HEK293 (cell line): Measurements from ENCODE around the gene PDE4D.

Experiments
- CTCF ChIA-PET: fragments of 350-600 bp; formaldehyde crosslinking; extraction: SDS; loops from one replicate; lab custom pipeline; 2021; ENCODE audit warnings: antibody characterized with exemption; lab: Yijun Ruan, JAX
- POLR2A ChIA-PET: fragments of 300-600 bp; formaldehyde crosslinking; extraction: SDS; loops from one replicate; lab custom pipeline; 2020; ENCODE audit warnings: antibody characterized with exemption, inconsistent platforms; lab: Yijun Ruan, JAX
- H3K27ac ChIP-seq: fragments of 200-500 bp; sonication (Bioruptor generic); 2 replicates; pipeline ENCODE4 v1.5.1; 2014; ENCODE audit warnings: low read depth, low read length, control low read depth, inconsistent platforms; ENCODE audit errors: extremely low read depth
- H3K36me3 ChIP-seq, 2 experiments: fragments of 200-500 bp in 1 of 2; sonication (Bioruptor generic) in 1 of 2; 1 replicate in 1 of 2; 2 replicates in 1 of 2; pipeline ENCODE4 v1.5.1; 2014 to 2017; ENCODE audit warnings: inconsistent platforms in 2 of 2, low read length in 2 of 2; ENCODE audit not compliant: control insufficient read depth in 2 of 2, insufficient read depth in 1 of 2
- H3K4me1 ChIP-seq: fragments of 200-500 bp; sonication (Bioruptor generic); 2 replicates; pipeline ENCODE4 v1.5.1; 2014; ENCODE audit warnings: mild to moderate bottlenecking, low read length, inconsistent platforms; ENCODE audit not compliant: control insufficient read depth, insufficient read depth
- H3K4me3 ChIP-seq: 2 replicates; pipeline ENCODE4 v1.5.1; 2011; ENCODE audit warnings: low read depth, mild to moderate bottlenecking, control low read depth, low read length, moderate library complexity
- H3K9me3 ChIP-seq: fragments of 200-500 bp; sonication (Bioruptor generic); 2 replicates; pipeline ENCODE4 v1.5.1; 2014; ENCODE audit warnings: low read depth, low read length, inconsistent platforms; ENCODE audit not compliant: control insufficient read depth, insufficient read depth
- KLF17 ChIP-seq: fragments of 450-650 bp; formaldehyde crosslinking; IDR thresholded peaks from 2 replicates; pipeline ENCODE4 v1.5.1; 2016; ENCODE audit warnings: missing biosample characterization, missing genetic modification characterization
- MYNN ChIP-seq: fragments of 450-650 bp; formaldehyde crosslinking; IDR thresholded peaks from 2 replicates; pipeline ENCODE4 v1.5.1; 2016; ENCODE audit warnings: missing biosample characterization, missing genetic modification characterization, borderline replicate concordance
- ZBTB1 ChIP-seq: fragments of 450-650 bp; formaldehyde crosslinking; IDR thresholded peaks from 2 replicates; pipeline ENCODE4 v1.5.1; 2016; ENCODE audit warnings: missing biosample characterization, missing genetic modification characterization
- ZEB2 ChIP-seq: fragments of 450-650 bp; formaldehyde crosslinking; IDR thresholded peaks from 2 replicates; pipeline ENCODE4 v1.5.1; 2016; ENCODE audit warnings: missing biosample characterization, missing genetic modification characterization
- ZNF121 ChIP-seq: fragments of 450-650 bp; formaldehyde crosslinking; IDR thresholded peaks from 2 replicates; pipeline ENCODE4 v1.5.1; 2016; ENCODE audit warnings: missing biosample characterization, missing genetic modification characterization
- ZNF16 ChIP-seq: fragments of 450-650 bp; formaldehyde crosslinking; IDR thresholded peaks from 2 replicates; pipeline ENCODE4 v1.5.1; 2016; ENCODE audit warnings: low read depth, missing biosample characterization, missing genetic modification characterization
- ZNF280C ChIP-seq: fragments of 450-650 bp; formaldehyde crosslinking; IDR thresholded peaks from 2 replicates; pipeline ENCODE4 v1.5.1; 2016; ENCODE audit warnings: missing biosample characterization, missing genetic modification characterization
- ZNF362 ChIP-seq: fragments of 450-650 bp; formaldehyde crosslinking; IDR thresholded peaks from 2 replicates; pipeline ENCODE4 v1.5.1; 2016; ENCODE audit warnings: missing biosample characterization, missing genetic modification characterization
- ZNF426 ChIP-seq: fragments of 450-650 bp; formaldehyde crosslinking; IDR thresholded peaks from 2 replicates; pipeline ENCODE4 v1.5.1; 2017; ENCODE audit warnings: missing biosample characterization, missing genetic modification characterization, mild to moderate bottlenecking, inconsistent platforms, moderate library complexity
- ZNF501 ChIP-seq: fragments of 450-650 bp; formaldehyde crosslinking; IDR thresholded peaks from 2 replicates; pipeline ENCODE4 v1.5.1; 2016; ENCODE audit warnings: missing biosample characterization, missing genetic modification characterization
- ZNF561 ChIP-seq: fragments of 450-650 bp; IDR thresholded peaks from 2 replicates; pipeline ENCODE4 v1.5.1; 2018; ENCODE audit warnings: missing biosample characterization, missing genetic modification characterization, borderline replicate concordance
- ZNF610 ChIP-seq: fragments of 450-650 bp; formaldehyde crosslinking; IDR thresholded peaks from 2 replicates; pipeline ENCODE4 v1.5.1; 2016; ENCODE audit warnings: missing biosample characterization, missing genetic modification characterization, borderline replicate concordance
- ZNF701 ChIP-seq: fragments of 450-650 bp; formaldehyde crosslinking; IDR thresholded peaks from 2 replicates; pipeline ENCODE4 v1.5.1; 2016; ENCODE audit warnings: missing biosample characterization, missing genetic modification characterization
- ZNF792 ChIP-seq: fragments of 450-650 bp; formaldehyde crosslinking; IDR thresholded peaks from 2 replicates; pipeline ENCODE4 v1.5.1; 2016; ENCODE audit warnings: missing biosample characterization, missing genetic modification characterization
- ZSCAN23 ChIP-seq: fragments of 450-650 bp; formaldehyde crosslinking; IDR thresholded peaks from 2 replicates; pipeline ENCODE4 v1.5.1; 2016; ENCODE audit warnings: missing biosample characterization, missing genetic modification characterization
- ZSCAN30 ChIP-seq: fragments of 450-650 bp; IDR thresholded peaks from 2 replicates; pipeline ENCODE4 v1.5.1; 2018; ENCODE audit warnings: missing biosample characterization, mild to moderate bottlenecking, missing genetic modification characterization, moderate library complexity
- ZXDB ChIP-seq: fragments of 450-650 bp; formaldehyde crosslinking; IDR thresholded peaks from 2 replicates; pipeline ENCODE4 v1.5.1; 2016; ENCODE audit warnings: missing biosample characterization, missing genetic modification characterization
- TF ChIP-seq, protein P1 (sequence below): fragments of 450-650 bp; formaldehyde crosslinking; IDR thresholded peaks from 2 replicates; pipeline ENCODE4 v1.5.1; 2016; ENCODE audit warnings: missing biosample characterization, missing genetic modification characterization
- TF ChIP-seq, protein P2 (sequence below): fragments of 450-650 bp; formaldehyde crosslinking; IDR thresholded peaks from 2 replicates; pipeline ENCODE4 v1.5.1; 2016; ENCODE audit warnings: missing biosample characterization, missing genetic modification characterization
- TF ChIP-seq, protein P3 (sequence below): fragments of 450-650 bp; formaldehyde crosslinking; IDR thresholded peaks from 2 replicates; pipeline ENCODE4 v1.5.1; 2016; ENCODE audit warnings: missing biosample characterization, missing genetic modification characterization

PDE4D gene

GRCh38 chr5:59358005-59358861 lies 535.3 kb downstream of the PDE4D start (continued):
- TF ChIP-seq ZNF701 (tag by site-specific recombination): no peak
- no peak for TF ChIP-seq ZBTB1 (tag by site-specific recombination)
- TF ChIP-seq, protein P1, sequence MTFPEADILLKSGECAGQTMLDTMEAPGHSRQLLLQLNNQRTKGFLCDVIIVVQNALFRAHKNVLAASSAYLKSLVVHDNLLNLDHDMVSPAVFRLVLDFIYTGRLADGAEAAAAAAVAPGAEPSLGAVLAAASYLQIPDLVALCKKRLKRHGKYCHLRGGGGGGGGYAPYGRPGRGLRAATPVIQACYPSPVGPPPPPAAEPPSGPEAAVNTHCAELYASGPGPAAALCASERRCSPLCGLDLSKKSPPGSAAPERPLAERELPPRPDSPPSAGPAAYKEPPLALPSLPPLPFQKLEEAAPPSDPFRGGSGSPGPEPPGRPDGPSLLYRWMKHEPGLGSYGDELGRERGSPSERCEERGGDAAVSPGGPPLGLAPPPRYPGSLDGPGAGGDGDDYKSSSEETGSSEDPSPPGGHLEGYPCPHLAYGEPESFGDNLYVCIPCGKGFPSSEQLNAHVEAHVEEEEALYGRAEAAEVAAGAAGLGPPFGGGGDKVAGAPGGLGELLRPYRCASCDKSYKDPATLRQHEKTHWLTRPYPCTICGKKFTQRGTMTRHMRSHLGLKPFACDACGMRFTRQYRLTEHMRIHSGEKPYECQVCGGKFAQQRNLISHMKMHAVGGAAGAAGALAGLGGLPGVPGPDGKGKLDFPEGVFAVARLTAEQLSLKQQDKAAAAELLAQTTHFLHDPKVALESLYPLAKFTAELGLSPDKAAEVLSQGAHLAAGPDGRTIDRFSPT (tag by site-specific recombination): no peak
- no peak for TF ChIP-seq ZNF561
- no peak for TF ChIP-seq ZNF16 (tag by site-specific recombination)
- TF ChIP-seq MYNN (tag by site-specific recombination): no peak
- TF ChIP-seq, protein P2, sequence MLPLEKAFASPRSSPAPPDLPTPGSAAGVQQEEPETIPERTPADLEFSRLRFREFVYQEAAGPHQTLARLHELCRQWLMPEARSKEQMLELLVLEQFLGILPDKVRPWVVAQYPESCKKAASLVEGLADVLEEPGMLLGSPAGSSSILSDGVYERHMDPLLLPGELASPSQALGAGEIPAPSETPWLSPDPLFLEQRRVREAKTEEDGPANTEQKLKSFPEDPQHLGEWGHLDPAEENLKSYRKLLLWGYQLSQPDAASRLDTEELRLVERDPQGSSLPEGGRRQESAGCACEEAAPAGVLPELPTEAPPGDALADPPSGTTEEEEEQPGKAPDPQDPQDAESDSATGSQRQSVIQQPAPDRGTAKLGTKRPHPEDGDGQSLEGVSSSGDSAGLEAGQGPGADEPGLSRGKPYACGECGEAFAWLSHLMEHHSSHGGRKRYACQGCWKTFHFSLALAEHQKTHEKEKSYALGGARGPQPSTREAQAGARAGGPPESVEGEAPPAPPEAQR (tag by site-specific recombination): no peak
- 0 out of 2 replicates have a peak, but pooled peaks have one; percentile 31 for TF ChIP-seq ZEB2 (tag by site-specific recombination)
- no peak for TF ChIP-seq ZNF280C (tag by site-specific recombination)
- 0 out of 2 replicates have a peak, but pooled peaks have one; percentile 52 for TF ChIP-seq KLF17 (tag by site-specific recombination)
- TF ChIP-seq ZNF121 (tag by site-specific recombination): no peak
- TF ChIP-seq ZNF792 (tag by site-specific recombination): no peak

- H3K9me3 ChIP-seq: no peaks in the 10 kb centered on the region
- no peaks in the 10 kb centered on the region for H3K36me3 ChIP-seq
- ChIA-PET CTCF (interaction anchor here (0.6 to 4.8 kb wide), 12 partner anchors 9 to 169 kb away, joined by 3 to 22 read pairs (median 4); no protein-coding TSS in a partner anchor), POLR2A (interaction anchor here (0.5 to 1.2 kb wide), 3 partner anchors 17 to 40 kb away, joined by 3 to 4 read pairs (median 3); no protein-coding TSS in a partner anchor)
- H3K4me3 ChIP-seq: no peak overlapping the region
- peak overlapping the region; percentile 64 for H3K27ac ChIP-seq
- peaks cover 49% of the 10 kb centered on the region for H3K4me1 ChIP-seq
- TF ChIP-seq ZSCAN30 (tag by site-specific recombination) (peak; percentile 65; the same call in 1 of the 2 replicates), ZNF362 (tag by site-specific recombination) (0 out of 2 replicates have a peak, but pooled peaks have one; percentile 67), ZNF610 (tag by site-specific recombination) (peak; percentile 54; the same call in 1 of the 2 replicates), ZXDB (tag by site-specific recombination) (peak; percentile 81), ZNF501 (no peak), ZSCAN23 (tag by site-specific recombination) (no peak), ZNF426 (no peak)
- TF ChIP-seq, protein P3, sequence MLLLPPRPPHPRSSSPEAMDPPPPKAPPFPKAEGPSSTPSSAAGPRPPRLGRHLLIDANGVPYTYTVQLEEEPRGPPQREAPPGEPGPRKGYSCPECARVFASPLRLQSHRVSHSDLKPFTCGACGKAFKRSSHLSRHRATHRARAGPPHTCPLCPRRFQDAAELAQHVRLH (tag by site-specific recombination): peak; percentile 66
Observed at GRCh38 chr5:59357381-59357977, 536.0 kb downstream of the PDE4D start.
